Fibroblast of skin of right quadriceps (primary cell): ENCODE data around the gene USH2A.
A peak's percentile ranks its signal among the peaks of the same experiment; 100 is the strongest.

Experiments used
- DNase-seq: peaks from one replicate; pipeline ENCODE4 v3.0.0-alpha.2; 2013

The USH2A gene

GRCh38 chr1:215842905-215843304, 580.3 kb downstream of the USH2A start:
- no peak for DNase-seq

GRCh38 chr1:215835951-215836350, 587.3 kb downstream of the USH2A start:
- peak; percentile 59 for DNase-seq

DNA sequence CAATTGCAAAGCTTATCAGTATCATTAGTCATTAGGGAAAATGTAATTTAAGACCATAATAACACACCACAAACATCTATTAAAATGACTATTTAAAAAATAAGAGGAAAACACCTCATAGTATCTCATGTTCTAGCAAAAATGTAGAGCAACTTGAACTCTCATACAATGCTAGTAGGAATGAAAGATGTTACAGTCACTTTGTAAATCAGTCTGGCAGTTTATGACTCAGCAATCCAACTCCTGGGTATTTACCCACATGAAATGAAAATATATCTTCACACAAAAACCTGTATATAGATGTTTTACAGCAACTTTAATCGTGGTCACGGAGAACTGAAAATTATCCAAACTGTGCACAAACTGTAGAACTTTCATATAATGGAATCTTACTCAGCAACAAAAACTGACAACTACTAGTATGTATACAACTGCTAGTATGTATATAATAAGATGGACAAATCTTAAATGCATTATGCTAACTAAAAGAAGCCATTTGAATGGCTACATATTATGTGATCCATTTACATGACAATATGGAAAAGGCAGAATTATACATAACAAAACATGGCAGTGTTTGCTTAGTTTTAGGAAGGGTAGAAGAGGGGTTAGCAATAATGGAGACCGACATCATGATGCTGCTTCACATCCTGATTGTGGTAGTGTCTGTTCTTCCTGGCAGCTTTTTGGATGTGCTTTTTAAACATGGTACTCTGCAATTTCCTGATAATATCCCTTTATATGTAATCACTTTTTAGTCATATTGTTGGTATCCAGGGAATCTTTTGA, 589.1 kb downstream of the USH2A start:
- DNase-seq = peak; percentile 68

DNA sequence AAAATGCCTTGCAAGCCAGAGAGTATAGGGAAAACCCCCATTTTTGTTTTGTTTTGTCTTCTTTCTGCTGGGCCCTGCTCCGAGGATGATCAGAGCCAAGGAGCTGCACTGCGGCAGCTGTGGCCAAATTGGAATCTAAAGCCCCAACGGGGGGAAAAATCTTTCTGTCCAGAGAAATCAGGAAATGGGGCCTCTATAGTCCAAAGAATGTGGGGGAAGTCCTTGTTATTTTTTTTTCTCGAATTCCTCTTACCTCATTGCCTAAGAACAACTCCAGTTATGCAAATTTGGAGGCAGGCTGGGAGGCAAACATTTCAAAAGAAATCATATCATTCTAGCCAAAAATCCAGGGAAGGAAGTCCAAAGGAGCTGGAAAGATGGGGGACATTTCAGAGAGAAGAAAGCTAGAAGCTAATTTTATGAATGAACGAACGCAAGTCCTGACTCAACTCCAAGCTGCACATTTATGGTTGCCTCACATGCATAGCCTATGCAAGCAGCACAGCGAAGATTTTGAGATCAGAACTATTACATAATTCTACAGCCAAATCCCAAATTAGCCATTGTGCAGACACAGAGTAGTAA, 592.9 kb downstream of the USH2A start:
- peak; percentile 21 for DNase-seq

GRCh38 chr1:215825056-215825455, 598.2 kb downstream of the USH2A start:
- peak; percentile 49 for DNase-seq

DNA sequence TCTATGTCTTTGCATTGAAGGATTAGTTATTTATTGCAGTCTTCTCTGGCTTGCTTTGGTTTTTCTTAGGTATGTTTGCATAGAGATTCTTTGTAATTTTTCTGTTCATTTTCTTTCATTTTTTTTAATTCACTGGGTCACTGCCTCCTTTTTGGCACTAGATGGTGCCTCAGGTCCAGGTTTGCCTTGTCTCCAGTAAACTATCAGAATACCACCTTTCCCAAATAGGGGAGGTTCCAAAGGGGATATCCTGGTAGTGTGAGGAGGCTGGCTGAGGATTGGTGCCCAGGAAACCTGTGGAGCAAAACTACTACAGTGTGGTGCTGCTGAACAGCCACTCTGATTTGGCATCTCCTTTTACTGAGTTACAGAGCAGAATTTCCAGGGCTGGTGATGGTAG, 599.0 kb downstream of the USH2A start:
- DNase-seq = peak; percentile 42

- peak; percentile 52 for DNase-seq
These were observed 604.1 kb downstream of the USH2A start for GRCh38 chr1:215819114-215819513.

GRCh38 chr1:215807911-215808436, 615.3 kb downstream of the USH2A start:
- peak; percentile 21 for DNase-seq

DNA sequence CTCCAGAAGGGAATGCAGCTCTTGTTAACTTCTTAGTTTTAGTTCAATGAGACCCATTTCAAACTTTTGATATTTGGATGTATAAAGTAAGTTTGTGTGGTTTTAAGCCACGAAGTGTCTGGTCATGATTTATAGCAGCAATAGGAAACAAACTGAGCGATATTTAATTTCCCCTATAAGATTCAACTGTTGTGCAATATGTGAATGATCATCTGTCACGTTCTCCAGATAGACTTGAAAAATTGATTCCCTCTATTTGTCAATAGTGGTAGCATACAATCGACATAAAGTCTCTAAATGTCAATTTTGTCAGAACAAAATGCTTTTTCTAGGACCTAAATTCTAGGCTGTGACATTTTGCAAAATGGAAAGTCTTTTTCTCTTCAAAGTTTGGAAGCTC, 616.0 kb downstream of the USH2A start:
- DNase-seq = no peak

- DNase-seq = peak; percentile 41
These were observed 625.4 kb downstream of the USH2A start for GRCh38 chr1:215797859-215798258.

DNA sequence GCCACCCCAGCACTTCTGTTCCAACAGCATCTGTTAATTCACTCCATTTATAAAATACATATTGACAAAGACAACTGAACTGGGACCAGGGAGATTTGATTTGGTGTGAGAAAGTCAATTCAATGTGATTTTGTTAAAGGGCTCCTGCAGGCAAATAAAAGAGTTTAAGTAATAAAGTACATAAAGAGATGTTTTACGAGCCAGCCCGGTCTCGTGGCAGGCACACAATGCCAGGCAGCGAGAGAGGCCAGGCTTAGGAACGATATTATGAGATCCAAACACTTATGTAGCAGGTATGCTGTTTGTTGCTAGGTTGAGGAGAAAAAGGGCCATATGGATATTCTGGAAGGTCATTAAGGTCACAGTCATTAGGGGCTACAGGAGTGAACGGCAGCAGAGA, 629.1 kb downstream of the USH2A start:
- no peak for DNase-seq

DNA sequence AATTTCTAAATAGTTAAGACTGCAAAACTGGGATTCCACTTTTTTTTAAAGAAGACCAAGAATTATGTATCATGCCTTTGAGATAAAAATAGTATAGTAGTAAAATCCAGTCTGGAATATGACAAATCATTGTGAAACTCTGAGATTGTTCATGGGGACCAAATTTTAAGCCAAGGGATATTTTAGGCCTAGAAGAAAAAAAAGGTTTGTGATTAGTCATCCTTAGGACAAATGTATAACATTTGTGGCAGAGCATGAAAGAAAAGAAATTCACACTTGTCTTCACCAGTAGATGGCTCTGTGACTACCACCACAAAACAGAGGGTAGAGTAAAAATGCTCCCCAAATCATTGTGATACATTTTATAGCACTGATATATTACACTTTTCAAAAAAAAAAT, 630.1 kb downstream of the USH2A start:
- peak; percentile 92 for DNase-seq

DNA sequence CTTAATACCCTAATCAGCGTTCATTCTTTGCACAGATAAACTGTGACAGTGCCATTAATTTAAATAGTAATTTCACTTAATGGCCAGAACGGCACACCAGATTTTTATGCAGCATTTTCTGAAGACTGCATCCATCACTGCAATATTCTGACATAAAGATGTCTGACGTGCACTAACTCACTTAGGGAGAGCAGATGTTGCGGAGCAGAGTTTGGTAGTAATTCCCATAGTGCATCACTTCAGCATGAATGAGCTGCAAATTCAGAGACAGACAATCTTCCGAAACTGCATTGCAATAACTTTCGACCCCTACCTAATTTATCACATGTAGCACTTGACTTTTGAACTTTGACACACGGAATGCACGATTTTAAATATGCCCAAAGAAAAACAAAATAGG, 630.8 kb downstream of the USH2A start:
- DNase-seq = no peak

- DNase-seq = no peak
These were observed 633.3 kb downstream of the USH2A start for GRCh38 chr1:215789981-215790380.

DNA sequence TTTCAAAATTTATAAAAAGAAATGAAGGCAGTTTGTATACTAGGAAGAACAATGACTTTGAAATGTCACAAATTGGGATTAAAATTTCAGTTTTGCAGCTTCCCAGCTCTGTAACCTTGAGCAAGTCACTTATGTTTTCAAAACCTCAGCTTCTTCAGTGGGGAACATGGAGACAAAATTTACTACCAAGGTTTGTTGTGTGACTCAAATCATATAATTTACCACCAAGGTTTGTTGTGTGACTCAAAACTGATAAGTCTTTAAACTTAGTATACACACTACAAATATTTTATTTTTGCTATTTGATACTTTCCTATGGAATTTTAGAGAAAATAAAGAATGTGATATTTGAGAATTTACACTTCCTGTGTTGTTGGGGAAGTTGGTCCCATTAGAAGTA, 636.3 kb downstream of the USH2A start:
- DNase-seq = peak; percentile 22

GRCh38 chr1:215780641-215781040, 642.6 kb downstream of the USH2A start:
- no peak for DNase-seq

GRCh38 chr1:215780139-215780538, 643.1 kb downstream of the USH2A start:
- no peak for DNase-seq

DNA sequence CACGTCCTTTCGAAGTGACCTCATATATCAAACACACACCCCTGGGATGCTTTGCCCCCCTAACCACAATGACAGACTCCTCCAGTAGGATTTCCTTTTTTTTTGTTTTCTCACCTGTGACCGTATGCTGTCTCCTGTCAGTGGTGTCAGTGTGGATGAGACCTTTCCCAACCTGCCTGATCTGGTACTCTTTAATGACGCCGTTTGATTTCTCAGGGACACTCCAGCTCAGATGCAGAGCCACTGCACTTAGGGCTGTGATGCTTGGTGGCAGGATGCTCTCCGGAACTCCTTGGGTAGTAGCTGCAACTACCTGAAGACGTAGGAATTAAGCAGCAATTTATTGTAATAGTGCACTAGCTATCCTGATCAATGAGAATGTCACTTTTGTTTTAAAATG, 643.5 kb downstream of the USH2A start:
- no peak for DNase-seq

- DNase-seq = peak; percentile 83
These were observed 645.8 kb downstream of the USH2A start for GRCh38 chr1:215777370-215777925.

DNA sequence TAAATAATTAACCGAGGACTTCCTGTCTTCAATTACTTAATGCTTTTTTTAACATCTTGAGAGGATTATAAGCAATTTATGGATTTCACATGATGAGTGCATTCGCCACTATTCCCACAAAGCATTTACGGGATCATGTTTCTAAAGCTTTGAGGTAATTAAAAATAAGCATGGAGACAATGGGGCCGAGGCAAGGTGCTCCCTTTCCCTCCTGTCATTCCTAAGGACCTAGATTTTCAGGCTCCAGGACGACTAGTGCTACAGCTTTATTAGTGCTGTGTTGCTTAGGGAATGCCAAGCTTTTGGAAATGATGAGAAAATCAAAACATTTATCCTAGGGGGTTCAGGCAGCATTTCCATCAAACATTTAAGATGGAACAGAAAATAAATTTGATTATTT, 646.9 kb downstream of the USH2A start:
- DNase-seq = peak; percentile 21

- DNase-seq = no peak
These were observed 651.1 kb downstream of the USH2A start for GRCh38 chr1:215772151-215772550.

GRCh38 chr1:215768303-215768702, 654.9 kb downstream of the USH2A start:
- no peak for DNase-seq

DNA sequence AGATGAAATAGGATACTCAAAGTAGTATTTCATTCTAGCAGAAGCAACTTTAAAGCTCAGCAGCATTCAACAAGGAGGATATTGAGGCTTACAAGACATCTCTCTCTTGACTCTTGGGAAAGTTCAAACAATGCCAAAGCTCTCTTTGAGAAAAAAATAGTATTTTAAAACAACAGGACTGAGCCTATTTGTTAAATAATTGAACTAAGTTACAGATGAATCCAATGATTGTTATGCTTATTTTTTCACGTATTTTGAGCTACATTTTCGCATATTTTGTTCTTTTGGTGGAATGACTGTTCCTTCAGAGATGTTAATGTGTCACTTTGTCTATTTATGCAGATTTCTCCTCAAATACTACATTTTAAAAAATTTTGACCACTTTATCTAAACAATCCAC, 655.5 kb downstream of the USH2A start:
- no peak for DNase-seq

DNA sequence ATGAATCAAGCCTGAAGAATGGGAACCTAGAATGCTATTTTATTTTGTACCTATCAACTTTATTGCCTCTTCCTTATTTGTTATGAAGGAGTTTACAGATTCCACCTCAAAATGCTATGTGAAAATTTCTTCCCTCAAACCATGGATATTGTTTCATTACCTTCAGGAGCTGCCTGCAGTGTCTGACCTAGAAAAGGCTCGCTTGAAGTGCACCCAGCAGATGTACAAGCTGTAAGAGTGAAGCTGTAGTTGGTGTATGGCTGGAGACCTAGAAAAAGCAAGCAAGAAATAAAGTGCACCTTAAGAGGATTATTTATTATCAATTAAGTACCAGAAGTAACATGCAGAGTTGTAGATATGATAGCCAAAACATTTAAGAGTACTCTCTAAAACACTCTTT, 656.7 kb downstream of the USH2A start:
- DNase-seq = no peak
